NCI-H2107 treated with DMSO at 0.1 percent for 48 hours (cell line): Measurements from ENCODE around the gene C3orf20.
A peak's percentile ranks its signal among the peaks of the same experiment; 100 is the strongest.

Experiments
- DNase-seq: peaks from one replicate; lab custom pipeline; 2025; ENCODE audit not compliant: unreplicated experiment; lab: John Stamatoyannopoulos, UW

The C3orf20 gene

DNA sequence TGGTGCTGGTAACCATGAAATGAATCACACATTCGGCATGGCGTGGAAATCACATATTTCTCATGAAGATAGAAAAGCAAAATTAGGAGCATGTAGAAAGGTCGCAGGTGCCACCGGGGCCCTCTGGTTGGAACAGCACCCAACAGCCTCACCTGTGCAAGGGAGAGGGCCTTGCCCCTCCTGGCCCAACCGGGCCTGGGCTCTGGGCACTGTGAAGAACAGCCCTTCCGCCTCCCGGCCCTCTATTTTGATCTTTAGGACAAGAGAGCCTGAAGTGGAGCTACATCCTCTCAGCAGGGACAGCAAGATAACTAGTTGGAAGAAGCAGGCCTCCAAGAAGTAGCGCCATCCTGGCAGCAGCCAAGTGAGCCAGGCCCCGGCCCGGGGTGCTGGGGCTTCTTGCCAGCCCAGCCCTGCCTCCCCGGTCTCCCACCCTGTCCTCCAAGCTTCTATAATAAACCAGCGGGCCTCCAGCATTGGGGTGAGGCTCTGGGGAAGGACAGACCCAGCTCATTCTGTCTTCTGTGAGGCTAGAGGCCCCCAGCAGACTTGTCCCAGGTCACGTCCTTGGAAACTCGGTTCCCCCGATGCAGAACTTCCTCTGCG is 97.7 kb downstream of the C3orf20 start:
- no peak for DNase-seq

DNA sequence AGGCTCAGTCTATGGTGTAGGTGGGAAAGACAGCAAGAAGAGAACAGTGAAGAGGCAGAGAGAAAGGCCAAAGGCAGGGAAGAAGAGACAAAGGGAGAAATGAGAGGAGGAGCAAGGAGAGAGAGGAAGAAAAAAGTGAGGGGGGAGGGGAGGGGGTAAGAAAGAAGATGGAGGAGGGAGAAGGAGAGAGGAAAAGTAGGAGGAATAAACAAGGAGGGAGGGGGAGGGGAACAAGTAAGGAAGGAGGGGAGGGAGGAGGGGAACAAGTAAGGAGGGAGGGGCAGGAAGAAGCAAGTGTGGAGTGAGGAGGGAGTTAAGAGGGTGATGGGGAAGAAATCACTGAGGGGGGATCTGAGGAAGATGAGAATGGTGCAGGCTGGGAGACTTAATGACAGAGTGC is 98.3 kb downstream of the C3orf20 start:
- no peak for DNase-seq

DNA sequence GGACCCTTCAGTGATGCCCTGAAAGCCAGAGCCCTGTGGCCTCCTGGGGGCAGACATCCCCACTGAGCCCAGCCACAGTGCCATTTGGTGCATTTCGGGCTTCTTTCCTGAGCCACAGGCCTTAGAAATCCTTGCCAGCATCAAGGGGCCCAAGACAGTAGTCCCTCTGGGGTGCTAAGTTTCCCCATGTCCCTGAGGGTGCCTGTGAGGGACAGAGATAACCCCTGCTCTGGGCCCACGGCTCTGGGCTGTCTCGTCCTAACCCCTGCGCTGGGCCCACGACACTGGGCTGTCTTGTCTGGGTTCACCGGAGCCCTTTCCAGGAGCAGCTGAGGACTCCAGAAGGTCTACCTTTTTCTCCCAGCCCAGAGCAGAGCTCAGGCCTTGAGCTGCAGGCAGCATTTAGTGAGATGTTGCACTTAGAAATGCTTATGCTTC is 98.8 kb downstream of the C3orf20 start:
- DNase-seq, result no peak

DNA sequence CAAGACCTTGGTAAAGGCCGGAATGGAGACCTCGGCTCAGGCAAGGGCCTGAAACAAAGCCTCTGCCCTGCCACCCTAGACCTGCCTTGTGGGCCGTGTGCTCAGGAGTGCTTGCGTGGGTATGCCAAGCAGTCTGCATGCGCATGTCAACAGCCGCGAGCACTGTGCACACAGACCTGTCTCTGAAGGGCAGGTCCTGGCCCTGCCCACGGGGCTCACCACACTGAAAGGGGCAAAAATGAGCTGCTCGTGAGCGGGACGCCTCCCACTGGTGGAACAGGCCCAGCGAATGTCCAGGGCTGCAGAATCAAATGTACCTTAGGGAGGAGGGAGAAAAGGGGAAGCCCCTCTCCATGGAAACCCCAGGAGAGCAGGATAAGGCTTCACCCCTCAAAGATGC is 99.5 kb downstream of the C3orf20 start:
- no peak for DNase-seq

- no peak for DNase-seq
Observed at GRCh38 chr3:14775011-14775410, 100.1 kb downstream of the C3orf20 start.

DNA sequence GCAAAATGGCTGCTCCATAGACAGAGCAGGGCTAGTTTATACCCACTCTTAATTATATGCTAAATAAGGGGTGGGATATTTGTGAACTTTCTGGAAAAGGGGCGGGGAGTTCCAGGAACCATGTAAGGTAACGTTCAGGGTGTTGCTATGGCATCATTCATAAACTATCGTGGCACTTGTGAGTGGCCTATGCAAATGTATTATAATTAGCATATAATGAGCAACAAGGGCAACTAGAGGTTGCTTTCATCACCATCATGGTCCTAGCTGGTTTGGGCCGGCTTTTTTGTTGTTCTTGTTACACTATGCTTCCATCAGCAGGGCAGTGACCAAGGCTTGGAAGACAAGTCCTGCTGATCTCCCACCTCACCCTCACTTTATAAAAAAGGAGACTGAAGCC is 100.6 kb downstream of the C3orf20 start:
- no peak for DNase-seq

DNA sequence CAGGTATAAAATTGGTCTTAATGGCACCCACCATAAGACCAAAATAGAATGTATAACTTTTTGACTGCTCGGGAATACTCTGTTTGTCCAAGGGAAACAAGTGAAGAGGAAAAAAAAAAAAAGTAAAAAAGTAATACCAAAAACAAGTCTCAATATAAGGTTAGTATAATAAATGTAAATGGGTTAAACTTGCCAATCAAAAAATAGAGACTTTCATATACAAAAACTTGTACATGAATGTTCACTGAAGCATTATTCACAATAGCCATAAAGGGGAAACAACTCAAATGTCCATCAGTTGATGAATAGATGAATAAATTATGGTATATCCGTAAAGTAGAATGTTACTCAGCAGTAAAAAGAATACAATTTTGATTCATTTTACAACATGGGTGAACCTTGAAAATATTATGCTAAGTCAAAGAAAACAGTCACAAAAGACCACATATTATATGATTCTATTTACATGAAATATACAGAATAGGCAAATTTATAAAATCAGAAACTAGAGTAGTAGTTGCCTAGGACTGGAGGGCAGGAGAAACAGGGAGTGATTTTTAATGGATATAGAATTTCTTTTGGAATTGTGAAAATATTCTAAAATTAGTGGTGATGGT is 104.2 kb downstream of the C3orf20 start:
- no peak for DNase-seq

DNA sequence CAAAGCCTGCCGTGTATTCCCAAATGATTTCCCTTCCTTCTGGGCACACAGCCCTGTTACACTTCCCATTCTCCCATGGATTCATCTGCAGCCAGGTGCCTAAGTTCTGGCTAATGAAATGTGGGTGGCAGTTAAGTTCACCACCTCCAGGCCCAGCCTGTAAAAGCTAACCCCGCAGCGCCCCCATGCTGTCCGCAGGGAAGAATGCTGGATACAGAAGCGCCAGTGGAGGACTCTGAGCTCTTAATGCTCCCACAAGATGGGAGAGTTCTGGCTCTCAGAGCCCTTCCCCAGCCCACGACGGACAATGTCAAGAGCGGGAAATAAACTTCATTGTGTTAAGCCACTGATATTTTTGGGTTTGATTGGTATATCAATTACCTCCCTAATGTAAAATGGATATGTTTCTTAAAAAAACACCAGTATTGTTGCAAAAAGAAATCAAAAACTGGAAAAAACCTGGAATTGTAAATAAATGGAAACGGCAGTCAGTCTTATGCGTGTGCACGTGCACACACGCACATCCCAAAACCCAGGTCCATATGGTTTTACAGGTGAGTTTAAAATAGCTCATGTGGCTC is 106.1 kb downstream of the C3orf20 start:
- peak; percentile 56 for DNase-seq

- DNase-seq, result no peak
Observed at GRCh38 chr3:14783480-14784086, 108.6 kb downstream of the C3orf20 start.

DNA sequence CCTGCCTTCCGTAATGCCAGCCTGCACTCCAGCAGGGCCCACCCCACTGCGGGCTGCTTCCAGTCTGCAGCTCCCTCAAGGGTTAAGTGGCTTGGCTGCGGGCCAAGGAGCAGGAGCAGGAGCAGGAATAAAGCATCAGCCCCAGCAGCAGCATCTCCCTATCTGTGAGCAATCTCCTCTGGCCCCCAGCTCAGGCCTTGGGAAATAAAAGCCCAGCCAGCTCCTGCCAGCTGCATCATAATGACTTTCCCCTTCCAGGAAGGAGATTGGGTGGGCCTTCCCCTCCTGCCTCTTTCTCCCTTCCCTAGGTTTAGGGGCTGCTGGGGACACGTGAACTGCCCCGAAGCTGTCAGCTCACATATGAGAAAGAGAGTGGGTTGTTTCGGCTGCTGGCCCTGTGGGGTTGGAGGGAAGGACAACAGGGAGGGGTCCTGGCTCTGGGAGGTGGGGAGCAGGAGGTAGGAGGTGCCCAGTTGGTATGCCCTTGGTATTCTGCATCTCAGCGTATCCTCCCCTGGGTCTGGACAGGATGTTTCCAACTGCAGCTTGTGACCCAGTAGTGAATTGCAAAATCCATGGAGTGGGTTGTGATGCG is 109.2 kb downstream of the C3orf20 start:
- no peak for DNase-seq

- no peak for DNase-seq
Observed at GRCh38 chr3:14785207-14786155, 110.5 kb downstream of the C3orf20 start.

DNA sequence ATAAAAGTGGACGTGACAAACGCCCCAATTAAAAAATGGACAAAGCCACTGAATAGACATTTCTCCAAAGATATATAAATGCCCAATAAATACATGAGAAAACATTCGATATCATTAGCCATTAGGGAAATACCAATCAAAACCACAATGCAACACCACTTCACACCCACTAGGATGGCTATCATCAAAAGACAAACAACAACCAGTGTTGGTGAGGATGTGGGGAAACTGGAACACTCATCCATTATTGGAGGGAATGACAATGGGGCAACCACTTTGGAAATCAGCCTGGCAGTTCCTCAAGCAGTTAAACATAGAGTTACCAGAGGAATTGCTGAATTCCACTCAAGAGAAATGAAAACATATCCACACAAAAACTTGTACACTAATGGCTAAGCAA is 111.4 kb downstream of the C3orf20 start:
- no peak for DNase-seq

DNA sequence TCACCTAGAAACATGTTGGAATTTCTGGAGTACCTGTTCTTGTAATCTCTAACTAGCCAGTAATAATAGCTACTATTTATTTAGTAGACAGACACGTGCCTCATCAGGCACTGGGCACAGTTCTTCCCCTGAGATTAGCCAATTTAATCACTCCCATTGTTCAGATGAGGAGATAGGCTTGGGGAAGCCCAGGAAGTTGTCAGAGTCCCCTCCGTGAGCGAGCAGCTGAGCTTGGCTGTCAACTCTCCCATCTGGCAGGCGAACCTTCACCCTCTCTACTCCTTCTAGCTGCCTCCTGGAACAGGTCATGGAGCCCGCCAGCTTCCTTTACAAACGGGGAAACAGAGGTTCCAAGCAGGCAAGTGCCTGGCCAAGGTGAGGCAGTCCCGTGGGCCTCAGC is 112.7 kb downstream of the C3orf20 start:
- DNase-seq, result no peak

- DNase-seq, result no peak
Observed at GRCh38 chr3:14788644-14789043, 113.7 kb downstream of the C3orf20 start.

DNA sequence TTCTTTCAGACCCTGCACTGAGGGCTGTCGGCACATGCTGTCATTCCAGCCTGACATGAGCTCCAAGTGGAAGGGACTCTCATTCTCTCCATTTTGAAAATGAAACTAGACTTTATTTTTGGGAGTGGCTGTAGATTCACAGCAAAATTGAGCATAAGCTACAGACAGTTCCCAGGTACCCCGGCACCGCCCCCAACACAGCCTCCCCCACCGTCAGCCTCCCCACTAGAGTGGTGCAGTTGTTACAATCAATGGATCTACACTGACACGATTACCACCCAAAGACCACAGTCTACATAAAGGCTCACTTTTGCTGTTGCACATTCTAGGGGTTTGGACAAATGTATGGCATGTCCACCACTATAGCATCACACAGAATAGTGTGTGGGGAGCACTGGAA is 114.3 kb downstream of the C3orf20 start:
- DNase-seq, result no peak

DNA sequence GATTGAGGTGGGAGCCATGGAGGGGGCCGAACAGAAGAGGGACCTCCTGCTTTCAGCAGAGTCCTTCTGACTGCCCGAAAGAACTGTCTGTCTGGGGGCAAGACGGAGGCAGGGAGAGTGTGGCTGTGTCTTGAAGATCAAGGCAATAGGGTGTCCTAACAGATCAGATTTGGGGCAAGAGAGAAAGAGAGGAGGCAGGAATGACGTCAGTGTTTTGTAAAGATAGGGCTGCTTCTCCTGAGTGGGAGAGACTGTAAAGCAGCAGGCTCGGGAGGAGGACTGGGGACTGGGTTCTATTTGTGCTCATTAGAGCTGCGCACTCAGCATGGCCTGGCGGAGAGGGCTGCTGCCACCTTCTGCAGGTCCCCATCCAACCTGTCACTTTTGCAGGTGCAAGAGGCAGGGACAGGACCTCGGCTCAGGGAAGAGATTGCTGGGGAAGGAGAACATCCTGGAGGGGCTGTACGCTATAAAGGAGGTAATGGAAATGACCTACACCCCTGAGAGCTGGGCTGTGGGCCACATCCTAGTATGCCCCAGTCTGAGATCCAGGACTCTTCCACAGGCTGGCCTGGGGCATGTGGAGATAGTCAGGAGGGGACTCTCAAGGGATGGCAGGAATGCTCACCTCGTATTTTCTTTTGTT is 114.8 kb downstream of the C3orf20 start:
- no peak for DNase-seq

DNA sequence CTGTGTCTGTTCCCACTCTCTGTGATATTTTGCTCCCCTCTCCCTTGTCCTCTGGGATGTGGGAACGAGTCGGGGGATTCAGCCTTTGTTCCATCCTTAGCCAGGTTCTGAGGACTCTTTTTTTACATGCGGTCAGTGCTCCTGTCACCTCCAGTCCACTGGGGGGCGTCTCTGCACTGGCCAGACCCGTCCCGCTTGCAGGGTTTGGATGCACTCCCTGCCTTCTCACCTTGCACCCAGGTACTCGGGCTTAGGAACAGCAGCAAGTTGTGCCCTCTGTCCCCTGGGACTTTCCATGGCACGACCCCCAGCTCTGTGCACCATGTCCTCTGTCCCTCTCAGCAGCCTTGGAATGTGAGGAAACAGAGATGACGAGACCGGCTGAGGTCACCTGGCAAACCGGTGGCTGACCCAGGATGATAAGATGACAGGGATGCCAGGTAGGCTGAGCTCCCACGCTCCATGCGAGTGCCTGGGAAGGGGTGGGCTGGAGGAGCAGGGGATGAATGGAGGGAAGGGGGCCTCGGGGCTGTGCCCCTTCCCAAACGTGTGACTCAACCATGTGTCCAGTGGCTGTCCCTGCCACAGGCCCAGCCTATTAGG is 116.5 kb downstream of the C3orf20 start:
- peak; percentile 4 for DNase-seq

DNA sequence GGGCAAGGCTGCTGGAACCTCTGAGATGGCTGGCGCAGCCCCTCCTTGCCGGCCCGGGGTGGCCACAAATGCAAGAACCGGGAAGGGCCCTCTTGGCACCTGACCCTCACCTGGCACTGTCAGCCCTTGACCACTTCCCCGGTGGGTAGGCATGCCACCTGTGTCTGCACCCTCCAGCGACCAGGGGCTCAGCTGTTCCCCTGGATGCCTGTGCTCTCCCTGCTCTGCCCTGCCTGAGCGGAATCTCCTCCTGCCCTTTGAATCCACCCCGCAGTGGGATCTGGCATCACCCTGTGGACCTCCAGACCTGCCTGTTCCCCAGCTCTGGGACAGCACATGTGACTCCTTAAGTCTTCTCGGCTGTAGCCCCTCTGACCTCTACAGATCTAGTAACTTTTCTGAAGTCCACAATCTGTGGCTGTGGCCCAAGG is 117.8 kb downstream of the C3orf20 start:
- no peak for DNase-seq

- DNase-seq, result no peak
Observed at GRCh38 chr3:14793126-14793857, 118.4 kb downstream of the C3orf20 start.
